HepG2 (cell line): ENCODE data around the gene FYB2. TPM values are rescaled to one million over a fixed set of nuclear protein-coding genes. Genes with fewer than 3 reads are reported as not detected.

Source experiments
- ATAC-seq: fragments of 200-7000 bp; cut with Tn5 transposase; 3 replicates; pipeline ENCODE4 v1.9.1; 2020; ENCODE audit warnings: mild to moderate bottlenecking, moderate library complexity
- BruUV-seq: library from RNA; stranded (reverse); fragments of 400-500 nt; replicated peaks from 2 replicates; lab custom pipeline; 2021; lab: Mats Ljungman, UMichigan
- CTCF ChIA-PET: fragments of 300-600 bp; formaldehyde crosslinking; extraction: SDS; loops from one replicate; lab custom pipeline; 2021; ENCODE audit warnings: low total read pairs, inconsistent platforms, low intra/inter-chr PET ratio; lab: Yijun Ruan, JAX
- POLR2A ChIA-PET: fragments of 350-600 bp; sonication (Branson Sonifier 250); formaldehyde crosslinking; loops from one replicate; lab custom pipeline; 2020; ENCODE audit warnings: antibody characterized with exemption, inconsistent platforms; lab: Yijun Ruan, JAX
- DNase-seq: peaks from one replicate; pipeline ENCODE4 v3.0.0-alpha.2; 2015; ENCODE audit warnings: low spot score
- FAIRE-seq: peaks from 3 replicates; lab custom pipeline; 2011; peaks lifted over from hg19 to GRCh38; lab: Jason Lieb, UNC
- H2AFZ ChIP-seq: one replicate; pipeline ENCODE4 v1.6.1; 2011; ENCODE audit warnings: low read length, inconsistent platforms
- H3K27ac ChIP-seq: fragments of 300-600 bp; 3 replicates; pipeline ENCODE4 v1.8.0; 2011; ENCODE audit warnings: mixed run types, mild to moderate bottlenecking, mixed read lengths, low read length, inconsistent platforms; ENCODE audit not compliant: insufficient read depth; ENCODE audit errors: extremely low read length
- H3K27me3 ChIP-seq, 2 experiments: fragments of 200-600 bp in 1 of 2; 2 replicates in 1 of 2; 3 replicates in 1 of 2; pipeline versions ENCODE4 v1.6.0 to v1.8.0; 2011; ENCODE audit warnings: low read length in 2 of 2, mild to moderate bottlenecking in 2 of 2, moderate library complexity in 2 of 2, inconsistent platforms in 1 of 2; ENCODE audit not compliant: insufficient read depth in 2 of 2, control insufficient read depth in 1 of 2
- H3K36me3 ChIP-seq, 2 experiments: fragments of 200-600 bp in 1 of 2; replicated peaks in 1 of 2; 2 replicates in 1 of 2; 3 replicates in 1 of 2; pipeline versions ENCODE4 v1.5.1 to v1.8.0; 2011; ENCODE audit warnings: low read length in 2 of 2, inconsistent platforms in 1 of 2; ENCODE audit not compliant: insufficient read depth in 2 of 2, control insufficient read depth in 1 of 2
- H3K4me1 ChIP-seq: 2 replicates; pipeline ENCODE4 v1.5.1; 2012; ENCODE audit warnings: low read length, inconsistent platforms; ENCODE audit not compliant: insufficient read depth
- H3K4me2 ChIP-seq: 2 replicates; pipeline ENCODE4 v1.6.0; 2011; ENCODE audit warnings: low read depth, low read length, inconsistent platforms
- H3K4me3 ChIP-seq, 3 experiments: fragments of 200-600 bp in 1 of 3; sonication (generic), shearing (Covaris generic) in 1 of 3; replicated peaks in 1 of 3; 2 replicates each; pipeline ENCODE4 v1.5.1; 2011 to 2016; ENCODE audit warnings: low read length in 3 of 3, inconsistent platforms in 2 of 3, low read depth in 2 of 3, mild to moderate bottlenecking in 2 of 3, control low read depth in 1 of 3, mixed read lengths in 1 of 3; ENCODE audit not compliant: insufficient read depth in 1 of 3
- H3K79me2 ChIP-seq: one replicate; pipeline ENCODE4 v1.6.1; 2011; ENCODE audit warnings: low read length, inconsistent platforms; ENCODE audit not compliant: insufficient read depth
- H3K9ac ChIP-seq: 2 replicates; pipeline ENCODE4 v1.6.0; 2011; ENCODE audit warnings: mild to moderate bottlenecking, low read depth, low read length, inconsistent platforms; ENCODE audit not compliant: insufficient read depth
- H3K9me3 ChIP-seq: 2 replicates; pipeline ENCODE4 v1.5.1; 2012; ENCODE audit warnings: mild to moderate bottlenecking, low read length
- H4K20me1 ChIP-seq: 2 replicates; pipeline ENCODE4 v1.6.0; 2011; ENCODE audit warnings: inconsistent platforms, mild to moderate bottlenecking, low read length, moderate library complexity; ENCODE audit not compliant: insufficient read depth
- CC2D1A ChIP-seq: sonication (generic); formaldehyde crosslinking; IDR thresholded peaks from 2 replicates; pipeline ENCODE4 v1.8.1; 2023; ENCODE audit warnings: mild to moderate bottlenecking, missing genetic modification reagents
- CTCF ChIP-seq: sonication (generic); formaldehyde crosslinking; IDR thresholded peaks from 2 replicates; pipeline ENCODE4 v1.5.0; 2020; ENCODE audit warnings: mild to moderate bottlenecking, missing genetic modification reagents, moderate library complexity
- GLMP ChIP-seq: sonication (generic); formaldehyde crosslinking; IDR thresholded peaks from 2 replicates; pipeline ENCODE4 v1.9.0; 2021; ENCODE audit warnings: missing genetic modification reagents, mild to moderate bottlenecking, borderline replicate concordance
- HDAC1 ChIP-seq: sonication (generic); formaldehyde crosslinking; IDR thresholded peaks from 2 replicates; pipeline ENCODE4 v1.5.1; 2020; ENCODE audit warnings: mild to moderate bottlenecking, missing genetic modification reagents
- IKZF4 ChIP-seq: sonication (generic); formaldehyde crosslinking; IDR thresholded peaks from 2 replicates; pipeline ENCODE4 v1.5.1; 2020; ENCODE audit warnings: borderline replicate concordance, mild to moderate bottlenecking, low read depth, missing genetic modification reagents; ENCODE audit errors: not compliant biosample characterization
- PAF1 ChIP-seq: IDR thresholded peaks from 2 replicates; pipeline ENCODE4 v1.6.1; 2016; ENCODE audit warnings: missing genetic modification reagents, missing compliant biosample characterization
- PRDM4 ChIP-seq: sonication (generic); formaldehyde crosslinking; IDR thresholded peaks from 2 replicates; pipeline ENCODE4 v1.9.0; 2021; ENCODE audit warnings: missing genetic modification reagents, borderline replicate concordance
- SMC3 ChIP-seq: IDR thresholded peaks from 2 replicates; pipeline ENCODE4 v1.6.1; 2011; ENCODE audit warnings: low read length, improper control_type of control experiment
- ZFP1 ChIP-seq: IDR thresholded peaks from 2 replicates; pipeline ENCODE4 v1.6.1; 2016
- ZNF343 ChIP-seq: sonication (generic); formaldehyde crosslinking; IDR thresholded peaks from 2 replicates; pipeline ENCODE4 v1.4.0; 2020; ENCODE audit warnings: mild to moderate bottlenecking, missing genetic modification reagents
- ZNF83 ChIP-seq: sonication (generic); formaldehyde crosslinking; IDR thresholded peaks from 2 replicates; pipeline ENCODE4 v1.4.0; 2020; ENCODE audit warnings: missing genetic modification reagents, mild to moderate bottlenecking, borderline replicate concordance
- in situ Hi-C: cut with HindIII; loops from 2 replicates; pipeline ENCODE4 v1.10.0; 2017; ENCODE audit warnings: low pct_unique_long_range_greater_than_20kb; ENCODE audit not compliant: extremely low pct_ligation_motif_present
- intact Hi-C: fragments of 100-400 bp; cut with micrococcal nuclease; formaldehyde crosslinking; loops from one replicate; pipeline ENCODE4 v1.10.0; 2022; ENCODE audit not compliant: unreplicated experiment
- polyA plus RNA-seq, 8 experiments: library from polyadenylated mRNA; depleted of rRNA in 3 of 8; stranded (reverse) in 7 of 8; unstranded in 1 of 8; fragments of >200 nt; fragmentation: Illumina TruSeq in 4 of 8; extraction: Trizol in 4 of 8; gene quantifications; 2 replicates each; pipeline versions ENCODE4 v1.2.1 to v1.2.3, GENCODE V29; 2011 to 2016; ENCODE audit warnings: low read depth in 4 of 8, missing spikeins in 1 of 8, mixed read lengths in 1 of 8; ENCODE audit not compliant: insufficient read depth in 1 of 8
- total RNA-seq, 5 experiments: library from RNA; depleted of rRNA; stranded (reverse); fragments of >200 nt; fragmentation: Illumina TruSeq; extraction: Trizol; gene quantifications; 2 replicates each; pipeline ENCODE4 v1.2.3, GENCODE V29; 2016; ENCODE audit warnings: low read depth in 1 of 5
- TF ChIP-seq, protein P1 (sequence below), 2 experiments: sonication (generic) in 1 of 2; formaldehyde crosslinking in 1 of 2; IDR thresholded peaks; 2 replicates each; pipeline versions ENCODE4 v1.4.0 to v1.6.1; 2018 to 2020; ENCODE audit warnings: missing genetic modification reagents in 2 of 2, borderline replicate concordance in 1 of 2, low read depth in 1 of 2, mild to moderate bottlenecking in 1 of 2, missing biosample characterization in 1 of 2
- TF ChIP-seq, protein P2 (sequence below): sonication (generic); formaldehyde crosslinking; IDR thresholded peaks from 2 replicates; pipeline ENCODE4 v1.4.0; 2020; ENCODE audit warnings: missing genetic modification reagents

FYB2 gene
- total and polyA plus RNA-seq, 2 of the 13 experiments (the other 11 are each of a cell fraction or from before 2014, with no cell fraction given): 1.2 to 2.7 TPM

GRCh38 chr1:56758794-56759193, 60.4 kb downstream of the FYB2 start (continued):
- TF ChIP-seq, protein P1, sequence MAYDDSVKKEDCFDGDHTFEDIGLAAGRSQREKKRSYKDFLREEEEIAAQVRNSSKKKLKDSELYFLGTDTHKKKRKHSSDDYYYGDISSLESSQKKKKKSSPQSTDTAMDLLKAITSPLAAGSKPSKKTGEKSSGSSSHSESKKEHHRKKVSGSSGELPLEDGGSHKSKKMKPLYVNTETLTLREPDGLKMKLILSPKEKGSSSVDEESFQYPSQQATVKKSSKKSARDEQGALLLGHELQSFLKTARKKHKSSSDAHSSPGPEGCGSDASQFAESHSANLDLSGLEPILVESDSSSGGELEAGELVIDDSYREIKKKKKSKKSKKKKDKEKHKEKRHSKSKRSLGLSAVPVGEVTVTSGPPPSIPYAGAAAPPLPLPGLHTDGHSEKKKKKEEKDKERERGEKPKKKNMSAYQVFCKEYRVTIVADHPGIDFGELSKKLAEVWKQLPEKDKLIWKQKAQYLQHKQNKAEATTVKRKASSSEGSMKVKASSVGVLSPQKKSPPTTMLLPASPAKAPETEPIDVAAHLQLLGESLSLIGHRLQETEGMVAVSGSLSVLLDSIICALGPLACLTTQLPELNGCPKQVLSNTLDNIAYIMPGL (CRISPR knock-in tag; IDR thresholded peaks at IDR 0.05; ENCODE audit: borderline replicate concordance in 1 of 2, low read depth in 1 of 2): no peak
- TF ChIP-seq ZFP1 (no peak), GLMP (CRISPR knock-in tag) (no peak), PAF1 (CRISPR knock-in tag) (no peak), CC2D1A (CRISPR knock-in tag) (no peak), HDAC1 (CRISPR knock-in tag) (no peak)
- TF ChIP-seq, protein P2, sequence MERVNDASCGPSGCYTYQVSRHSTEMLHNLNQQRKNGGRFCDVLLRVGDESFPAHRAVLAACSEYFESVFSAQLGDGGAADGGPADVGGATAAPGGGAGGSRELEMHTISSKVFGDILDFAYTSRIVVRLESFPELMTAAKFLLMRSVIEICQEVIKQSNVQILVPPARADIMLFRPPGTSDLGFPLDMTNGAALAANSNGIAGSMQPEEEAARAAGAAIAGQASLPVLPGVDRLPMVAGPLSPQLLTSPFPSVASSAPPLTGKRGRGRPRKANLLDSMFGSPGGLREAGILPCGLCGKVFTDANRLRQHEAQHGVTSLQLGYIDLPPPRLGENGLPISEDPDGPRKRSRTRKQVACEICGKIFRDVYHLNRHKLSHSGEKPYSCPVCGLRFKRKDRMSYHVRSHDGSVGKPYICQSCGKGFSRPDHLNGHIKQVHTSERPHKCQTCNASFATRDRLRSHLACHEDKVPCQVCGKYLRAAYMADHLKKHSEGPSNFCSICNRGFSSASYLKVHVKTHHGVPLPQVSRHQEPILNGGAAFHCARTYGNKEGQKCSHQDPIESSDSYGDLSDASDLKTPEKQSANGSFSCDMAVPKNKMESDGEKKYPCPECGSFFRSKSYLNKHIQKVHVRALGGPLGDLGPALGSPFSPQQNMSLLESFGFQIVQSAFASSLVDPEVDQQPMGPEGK: no peak

GRCh38 chr1:56758135-56758534, 61.1 kb downstream of the FYB2 start:
- no peaks in the 10 kb centered on the region for H4K20me1 ChIP-seq
- DNase-seq (peak; percentile 42), ATAC-seq (peak; percentile 87), FAIRE-seq (no peak)
- H3K27ac ChIP-seq: no peak overlapping the region
- in situ Hi-C loops (loop anchor here (5.0 kb wide), 1 partner anchor 64 kb away; no protein-coding TSS in a partner anchor), intact Hi-C loops (loop anchor here (1.0 kb wide), 2 partner anchors 45 to 63 kb away; no protein-coding TSS in a partner anchor)
- H3K4me3 ChIP-seq: no peak overlapping the region
- H3K79me2 ChIP-seq: no peaks in the 10 kb centered on the region
- H3K9me3 ChIP-seq: no peaks in the 10 kb centered on the region
- CTCF ChIA-PET: interaction anchor here (0.9 to 1.3 kb wide), 2 partner anchors 45 to 63 kb away, joined by 3 to 5 read pairs; no protein-coding TSS in a partner anchor
- H2AFZ ChIP-seq: no peak overlapping the region
- H3K27me3 ChIP-seq: no peaks in the 10 kb centered on the region
- POLR2A ChIA-PET: no interaction called here
- BruUV-seq: no TSS peak
- H3K36me3 ChIP-seq: no peaks in the 10 kb centered on the region
- no peak overlapping the region for H3K4me2 ChIP-seq
- H3K4me1 ChIP-seq: peaks cover 20% of the 10 kb centered on the region
- H3K9ac ChIP-seq: no peak overlapping the region
- TF ChIP-seq CTCF (CRISPR knock-in tag) (peak; percentile 79), PRDM4 (CRISPR knock-in tag) (no peak), IKZF4 (CRISPR knock-in tag) (no peak), SMC3 (peak; percentile 73), ZNF343 (no peak), ZNF83 (CRISPR knock-in tag) (no peak)
